ENCODE results near the gene CNTNAP3B. TPM values are rescaled to one million over a fixed set of nuclear protein-coding genes. Genes with fewer than 3 reads are reported as not detected.
A peak's percentile ranks its signal among the peaks of the same experiment; 100 is the strongest.
"Not testable (repeated sequence)": the region's sequence is repeated elsewhere in the genome, so short reads cannot be mapped to it uniquely, and the experiment has no call there.

The CNTNAP3B gene
- total RNA-seq, 2 experiments from 2014 or later = not detected

DNA sequence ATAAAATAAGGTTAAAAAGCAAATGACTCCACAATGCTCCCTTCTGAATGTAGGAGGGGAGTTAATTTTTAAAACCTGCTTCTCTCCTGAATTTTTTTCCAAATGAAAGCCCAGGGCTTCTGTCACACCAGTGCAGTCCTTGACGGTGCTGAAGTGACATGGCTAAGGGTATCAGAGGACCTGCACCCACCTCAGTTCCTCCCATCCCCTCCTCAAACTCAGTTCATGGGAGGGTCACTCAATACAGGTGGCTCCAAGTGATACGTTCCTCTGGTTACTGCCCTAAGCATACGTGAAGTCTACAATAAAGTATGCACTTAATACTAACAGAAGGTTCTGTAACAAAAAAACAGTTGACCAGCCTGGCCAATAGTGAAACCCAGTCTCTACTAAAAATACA, 193.5 kb downstream of the CNTNAP3B start:
- CTCF ChIA-PET; H3K27ac Mint-ChIP-seq; POLR2A ChIA-PET; DNase-seq; H3K4me3 Mint-ChIP-seq; ATAC-seq; H3K36me3 Mint-ChIP-seq (ENCODE audit: low read depth); H3K9me3 Mint-ChIP-seq (ENCODE audit: insufficient read depth); H3K4me1 Mint-ChIP-seq (ENCODE audit: low read depth); H3K27me3 Mint-ChIP-seq (ENCODE audit: low read depth): not testable (repeated sequence)

DNA sequence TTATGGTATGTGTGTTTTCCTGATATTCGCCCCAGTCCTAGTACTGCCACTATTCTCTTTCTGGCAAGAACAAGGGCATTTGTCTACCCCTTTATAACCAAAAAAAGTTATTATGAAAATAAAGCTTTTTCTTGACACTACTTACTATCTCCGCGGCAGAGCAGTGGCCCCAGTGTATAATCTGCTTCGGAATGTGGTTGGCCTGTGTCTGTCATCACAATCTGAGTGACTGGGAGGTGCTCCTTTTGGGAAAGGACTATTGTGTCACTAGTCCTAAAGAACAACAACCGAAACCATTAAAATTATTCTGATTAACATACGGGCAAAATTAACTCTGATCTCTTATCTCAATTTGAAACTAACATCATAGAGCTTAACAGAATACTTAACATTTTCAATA, 200.1 kb downstream of the CNTNAP3B start:
- ATAC-seq; H3K4me1 Mint-ChIP-seq (ENCODE audit: low read depth); H3K27ac Mint-ChIP-seq; H3K27me3 Mint-ChIP-seq (ENCODE audit: low read depth); DNase-seq; POLR2A ChIA-PET; H3K4me3 Mint-ChIP-seq; H3K36me3 Mint-ChIP-seq (ENCODE audit: low read depth); H3K9me3 Mint-ChIP-seq (ENCODE audit: insufficient read depth); CTCF ChIA-PET: not testable (repeated sequence)

DNA sequence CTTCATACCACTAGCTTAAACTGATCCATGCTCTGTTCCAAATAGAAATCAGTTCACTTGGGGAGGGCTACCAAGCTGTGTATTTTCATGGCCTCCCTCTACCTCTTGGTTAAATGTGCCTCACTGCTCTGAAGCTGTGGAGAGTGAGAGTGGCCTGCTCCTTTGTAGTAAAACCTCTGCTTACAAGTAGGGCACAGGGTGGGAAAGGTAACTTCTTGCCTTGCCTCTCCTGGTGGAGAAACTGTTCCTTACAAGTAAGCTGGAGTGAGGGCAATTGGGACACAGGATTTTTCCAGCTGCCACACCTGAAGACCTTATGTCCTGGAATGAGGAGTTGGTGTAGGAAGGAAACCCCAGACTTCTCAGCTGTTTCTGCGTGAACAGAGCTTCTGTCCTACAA, 211.9 kb downstream of the CNTNAP3B start:
- DNase-seq; H3K36me3 Mint-ChIP-seq (ENCODE audit: low read depth); H3K27me3 Mint-ChIP-seq (ENCODE audit: low read depth); H3K4me3 Mint-ChIP-seq; ATAC-seq; H3K27ac Mint-ChIP-seq; CTCF ChIA-PET; POLR2A ChIA-PET; H3K4me1 Mint-ChIP-seq (ENCODE audit: low read depth); H3K9me3 Mint-ChIP-seq (ENCODE audit: insufficient read depth): not testable (repeated sequence)

DNA sequence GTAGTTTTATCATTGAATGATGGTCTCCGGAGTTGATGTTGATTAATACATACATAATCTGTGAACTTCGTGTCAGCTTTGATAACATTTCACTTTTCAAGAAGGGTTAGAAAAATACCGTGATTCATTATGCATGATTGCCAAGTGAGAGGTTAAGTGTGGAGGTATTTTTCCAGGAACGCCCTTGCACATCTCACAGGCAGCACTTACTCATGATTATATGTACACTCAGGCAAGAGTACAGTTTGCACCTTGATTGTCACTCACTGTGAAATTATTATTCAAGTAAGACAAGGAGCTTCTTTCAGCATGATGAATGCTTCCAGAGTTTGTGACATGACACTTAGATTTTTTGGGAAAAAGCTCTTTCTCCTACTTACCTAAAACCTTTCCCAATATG, 223.7 kb downstream of the CNTNAP3B start:
- H3K27ac Mint-ChIP-seq; CTCF ChIA-PET; POLR2A ChIA-PET; DNase-seq; H3K4me1 Mint-ChIP-seq (ENCODE audit: low read depth); H3K27me3 Mint-ChIP-seq (ENCODE audit: low read depth); H3K9me3 Mint-ChIP-seq (ENCODE audit: insufficient read depth); ATAC-seq; H3K36me3 Mint-ChIP-seq (ENCODE audit: low read depth); H3K4me3 Mint-ChIP-seq: not testable (repeated sequence)

DNA sequence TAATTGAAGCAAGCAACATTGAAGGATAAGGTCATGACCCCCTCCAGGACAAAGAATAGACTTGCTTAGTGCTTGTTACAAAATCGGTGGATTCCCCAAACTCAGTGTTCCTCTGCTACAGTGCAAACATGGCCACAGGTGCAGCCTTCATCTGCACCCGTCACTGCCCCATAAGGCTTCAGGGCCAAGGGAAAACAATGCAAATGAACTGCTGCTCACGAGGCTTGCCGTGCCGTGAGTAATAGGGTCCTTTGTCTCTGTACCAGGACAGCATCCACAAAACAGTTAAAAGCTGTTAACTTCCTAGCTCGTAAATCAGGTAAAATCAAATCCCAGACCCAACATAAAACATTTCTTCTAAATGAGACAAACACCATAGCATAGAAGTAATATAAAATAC, 226.5 kb downstream of the CNTNAP3B start:
- H3K27me3 Mint-ChIP-seq (ENCODE audit: low read depth); H3K9me3 Mint-ChIP-seq (ENCODE audit: insufficient read depth); DNase-seq; CTCF ChIA-PET; H3K36me3 Mint-ChIP-seq (ENCODE audit: low read depth); POLR2A ChIA-PET; ATAC-seq; H3K4me3 Mint-ChIP-seq; H3K4me1 Mint-ChIP-seq (ENCODE audit: low read depth); H3K27ac Mint-ChIP-seq: not testable (repeated sequence)

DNA sequence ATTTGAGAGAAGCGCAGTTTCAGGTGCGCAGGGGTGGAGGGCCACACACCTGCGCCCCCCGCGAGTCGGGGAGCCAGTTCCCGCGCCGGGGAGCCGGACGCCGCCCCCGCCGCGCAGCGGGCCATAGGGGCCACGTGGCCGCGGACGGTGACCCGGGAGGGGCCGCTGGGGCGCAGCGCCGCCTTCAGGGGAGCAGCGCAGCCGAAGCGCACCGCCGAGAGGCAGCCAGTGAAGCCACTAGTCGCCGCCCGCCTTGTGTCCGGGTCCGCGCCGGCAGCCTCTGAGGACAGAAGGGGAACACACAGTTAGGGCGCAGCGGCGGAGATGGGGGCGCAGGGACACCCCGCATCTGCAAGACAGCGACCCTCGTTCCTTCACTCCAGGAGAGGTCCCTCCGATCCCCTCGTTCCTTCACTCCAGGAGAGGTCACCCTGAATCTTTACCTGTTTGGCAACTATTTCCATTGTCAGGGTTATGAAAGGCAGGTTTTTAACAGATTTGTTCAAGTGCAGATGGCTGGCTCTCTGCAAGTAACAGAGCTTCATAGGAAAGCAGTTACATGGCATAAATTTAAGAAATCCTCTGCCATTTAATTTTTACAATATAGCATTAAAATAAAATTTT, 230.4 kb downstream of the CNTNAP3B start:
- peak; percentile 36 for ATAC-seq
- POLR2A ChIA-PET; H3K27me3 Mint-ChIP-seq (ENCODE audit: low read depth): not testable (repeated sequence)

DNA sequence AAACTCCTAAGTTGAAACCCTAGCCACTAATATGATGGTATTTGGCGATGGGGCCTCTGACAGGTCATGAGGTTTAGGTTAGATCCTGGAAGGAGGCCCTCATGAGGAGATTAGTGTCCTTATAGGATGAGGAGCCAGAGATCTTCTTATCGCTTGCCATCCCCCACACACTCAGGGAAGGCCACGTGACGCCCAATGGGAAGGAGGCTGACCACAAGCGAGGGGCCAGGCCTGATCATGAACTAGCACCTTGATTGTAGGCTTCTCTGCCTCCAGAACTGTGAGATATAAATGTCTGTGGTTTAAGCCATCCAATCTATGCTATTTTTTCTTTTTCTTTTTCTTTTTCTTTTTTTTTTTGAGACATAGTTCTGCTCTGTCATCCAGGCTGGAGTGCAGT, 254.7 kb downstream of the CNTNAP3B start:
- POLR2A ChIA-PET, H3K4me3 Mint-ChIP-seq, ATAC-seq: not testable (repeated sequence)

More for the DNA sequence above, 230.4 kb downstream of the CNTNAP3B start:
- H3K4me1 Mint-ChIP-seq (ENCODE audit: low read depth); H3K4me3 Mint-ChIP-seq; H3K9me3 Mint-ChIP-seq (ENCODE audit: insufficient read depth); H3K36me3 Mint-ChIP-seq (ENCODE audit: low read depth); CTCF ChIA-PET; H3K27ac Mint-ChIP-seq; DNase-seq: not testable (repeated sequence)

DNA sequence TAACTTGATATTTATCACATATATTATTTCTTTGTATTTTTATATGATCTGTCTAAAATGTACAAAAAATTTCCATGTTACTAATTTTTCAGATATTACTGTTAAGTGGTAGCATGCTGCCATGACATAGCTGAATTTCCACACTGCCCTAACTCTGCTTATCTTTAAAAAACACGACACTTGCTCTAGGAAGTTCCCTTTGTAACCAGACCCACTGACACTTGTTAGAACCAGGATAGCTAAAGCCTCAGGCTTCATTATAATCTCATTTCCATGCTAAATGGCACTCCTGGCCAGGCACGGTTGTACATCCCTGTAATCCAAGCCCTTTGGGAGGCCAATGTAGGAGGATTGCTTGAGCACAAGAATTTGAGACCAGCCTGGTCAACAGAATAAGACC, 273.8 kb downstream of the CNTNAP3B start:
- H3K36me3 Mint-ChIP-seq (ENCODE audit: low read depth); POLR2A ChIA-PET; H3K4me3 Mint-ChIP-seq; H3K9me3 Mint-ChIP-seq (ENCODE audit: insufficient read depth); H3K4me1 Mint-ChIP-seq (ENCODE audit: low read depth); ATAC-seq; H3K27ac Mint-ChIP-seq; H3K27me3 Mint-ChIP-seq (ENCODE audit: low read depth); DNase-seq; CTCF ChIA-PET: not testable (repeated sequence)

More for the DNA sequence above, 254.7 kb downstream of the CNTNAP3B start:
- CTCF ChIA-PET; DNase-seq; H3K9me3 Mint-ChIP-seq (ENCODE audit: insufficient read depth); H3K4me1 Mint-ChIP-seq (ENCODE audit: low read depth); H3K36me3 Mint-ChIP-seq (ENCODE audit: low read depth); H3K27ac Mint-ChIP-seq; H3K27me3 Mint-ChIP-seq (ENCODE audit: low read depth): not testable (repeated sequence)

DNA sequence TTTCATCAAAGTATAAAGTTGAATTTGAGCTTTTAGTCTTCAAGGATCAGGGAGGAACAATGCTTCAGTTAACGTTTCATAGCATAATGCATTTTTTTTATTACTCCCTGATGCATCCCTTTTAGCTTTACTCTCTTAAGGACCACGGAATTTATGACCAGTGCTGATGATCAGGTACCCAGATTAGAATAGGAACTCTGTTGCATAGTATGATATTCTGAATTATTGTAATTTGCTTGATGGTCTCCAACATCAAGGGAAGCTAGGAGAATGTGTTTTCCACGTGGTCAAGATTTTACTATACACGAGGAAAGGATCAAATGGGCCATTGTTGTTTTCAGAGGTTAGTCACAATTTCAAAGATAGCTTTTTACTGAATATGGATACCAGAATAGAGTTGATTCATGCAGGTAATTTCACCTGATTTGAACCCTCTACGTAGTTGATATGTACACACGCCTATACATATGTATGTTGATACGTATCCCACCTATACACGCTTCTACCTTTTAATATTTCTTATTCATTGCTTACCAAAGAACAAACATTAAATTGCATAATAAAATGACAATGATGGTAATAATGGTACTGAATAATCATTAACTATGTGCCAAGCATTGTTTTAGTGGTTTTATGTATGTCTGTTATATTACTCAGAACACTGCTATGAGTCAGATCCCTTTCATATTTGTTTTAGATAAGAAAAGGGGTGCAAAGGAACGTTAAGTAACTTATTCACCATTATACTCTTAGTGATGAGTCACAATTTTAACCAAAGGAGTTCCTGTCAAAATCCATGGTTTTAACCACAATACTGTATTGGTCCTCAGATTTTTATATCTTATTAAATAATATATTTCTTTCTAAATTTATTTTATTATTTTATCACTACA, 277.1 kb downstream of the CNTNAP3B start:
- POLR2A ChIA-PET; ATAC-seq; H3K27ac Mint-ChIP-seq; H3K4me3 Mint-ChIP-seq; H3K4me1 Mint-ChIP-seq (ENCODE audit: low read depth); CTCF ChIA-PET; H3K9me3 Mint-ChIP-seq (ENCODE audit: insufficient read depth); H3K36me3 Mint-ChIP-seq (ENCODE audit: low read depth); DNase-seq; H3K27me3 Mint-ChIP-seq (ENCODE audit: low read depth): not testable (repeated sequence)

DNA sequence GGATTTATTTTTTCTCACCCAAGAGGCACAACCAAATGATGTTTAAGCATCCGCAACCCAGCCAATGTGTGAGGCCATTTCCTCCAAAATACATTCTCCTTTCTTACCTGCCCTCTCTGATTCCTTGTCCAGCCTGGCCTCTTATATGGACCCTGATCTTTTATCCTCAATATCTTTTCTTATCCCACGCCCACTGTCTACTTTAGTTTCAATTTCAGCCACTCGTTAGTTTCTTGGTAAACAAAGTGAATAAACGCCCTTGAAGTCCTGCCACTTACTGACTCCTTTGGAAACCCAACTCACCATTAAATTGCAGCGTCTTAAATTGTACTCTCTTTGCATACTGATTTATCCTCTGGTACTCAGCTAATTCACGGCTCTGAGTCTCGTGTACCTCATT, 281.4 kb downstream of the CNTNAP3B start:
- H3K27me3 Mint-ChIP-seq (ENCODE audit: low read depth); H3K36me3 Mint-ChIP-seq (ENCODE audit: low read depth); DNase-seq; CTCF ChIA-PET; POLR2A ChIA-PET; H3K4me1 Mint-ChIP-seq (ENCODE audit: low read depth); H3K9me3 Mint-ChIP-seq (ENCODE audit: insufficient read depth); H3K27ac Mint-ChIP-seq; H3K4me3 Mint-ChIP-seq; ATAC-seq: not testable (repeated sequence)
